ACHN (cell line): Measurements from ENCODE around the gene FAM184B.
"Not testable (repeated sequence)": the region's sequence is repeated elsewhere in the genome, so short reads cannot be mapped to it uniquely, and the experiment has no call there.

ENCODE experiments used
- DNase-seq: peaks from one replicate; pipeline ENCODE4 v3.0.0-alpha.2; 2015
- in situ Hi-C: cut with HindIII; loops from 2 replicates; pipeline ENCODE4 v1.10.0; 2017; ENCODE audit warnings: low sequenced_read_pairs, low pct_ligation_motif_present, low pct_unique_long_range_greater_than_20kb

FAM184B gene

DNA sequence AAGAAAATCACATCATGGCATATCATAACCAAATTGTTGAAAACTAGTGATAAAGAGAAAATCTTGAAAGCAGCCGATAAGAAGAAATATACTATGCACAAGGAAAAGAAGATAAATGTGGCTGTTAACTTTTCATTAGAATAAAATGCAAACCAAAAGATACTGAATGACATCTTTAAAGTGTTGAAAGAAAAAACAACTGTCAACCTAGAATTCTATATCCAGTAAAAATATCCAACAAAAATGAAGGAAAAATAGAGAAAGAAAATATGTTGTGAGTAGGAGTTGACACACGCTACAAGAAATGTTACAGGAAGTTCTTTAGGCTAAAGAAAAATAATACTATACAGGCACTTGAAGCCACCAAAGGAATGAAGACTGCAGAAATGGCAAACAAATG is 82.0 kb downstream of the FAM184B start:
- no peak for DNase-seq
- in situ Hi-C loops: no loop called here

DNA sequence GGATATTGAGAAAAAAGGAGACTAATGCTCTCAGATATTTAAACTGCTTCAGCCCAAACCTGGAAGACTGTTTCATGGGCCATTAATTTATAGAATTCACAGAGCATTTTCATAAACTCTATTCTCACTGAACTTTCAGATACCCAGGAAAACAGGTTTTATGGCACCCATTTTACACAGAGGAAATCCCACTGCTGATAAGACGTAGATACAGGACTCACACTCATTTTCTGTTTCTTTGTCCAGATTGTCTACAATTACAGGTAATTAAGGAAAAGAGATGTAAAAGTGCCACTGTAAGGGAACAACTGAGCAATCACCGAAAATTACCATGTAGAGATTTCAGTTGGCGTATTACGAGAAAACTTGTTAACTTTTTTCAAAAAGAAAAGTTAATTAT is 83.3 kb downstream of the FAM184B start:
- in situ Hi-C loops: no loop called here
- no peak for DNase-seq

DNA sequence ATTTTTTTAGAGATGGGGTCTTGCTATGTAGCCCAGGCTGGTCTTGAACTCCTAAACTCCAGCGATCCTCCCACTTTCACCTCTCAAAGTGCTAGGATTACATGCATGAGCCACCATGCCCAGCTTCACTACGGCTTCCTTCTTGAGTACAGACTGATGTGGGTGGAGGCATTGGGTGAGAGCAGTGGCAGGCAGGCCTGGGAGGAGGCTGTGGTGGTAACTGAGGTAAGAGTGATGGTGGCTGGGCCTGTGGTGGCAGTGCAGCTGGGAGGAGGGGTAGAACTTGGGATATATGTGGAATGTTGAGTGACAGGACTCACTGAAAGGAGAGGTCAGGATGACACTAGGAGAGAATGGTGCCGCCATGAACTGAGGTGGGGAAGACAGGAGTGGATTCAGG is 86.1 kb downstream of the FAM184B start:
- in situ Hi-C loops: no loop called here
- DNase-seq: no peak

GRCh38 chr4:17694552-17694951 is 86.9 kb downstream of the FAM184B start:
- DNase-seq: no peak
- in situ Hi-C loops: no loop called here

GRCh38 chr4:17690898-17691297 is 90.5 kb downstream of the FAM184B start:
- no peak for DNase-seq
- in situ Hi-C loops: no loop called here

- in situ Hi-C loops: no loop called here
- DNase-seq: no peak
Measured at GRCh38 chr4:17690135-17690534, 91.3 kb downstream of the FAM184B start.

DNA sequence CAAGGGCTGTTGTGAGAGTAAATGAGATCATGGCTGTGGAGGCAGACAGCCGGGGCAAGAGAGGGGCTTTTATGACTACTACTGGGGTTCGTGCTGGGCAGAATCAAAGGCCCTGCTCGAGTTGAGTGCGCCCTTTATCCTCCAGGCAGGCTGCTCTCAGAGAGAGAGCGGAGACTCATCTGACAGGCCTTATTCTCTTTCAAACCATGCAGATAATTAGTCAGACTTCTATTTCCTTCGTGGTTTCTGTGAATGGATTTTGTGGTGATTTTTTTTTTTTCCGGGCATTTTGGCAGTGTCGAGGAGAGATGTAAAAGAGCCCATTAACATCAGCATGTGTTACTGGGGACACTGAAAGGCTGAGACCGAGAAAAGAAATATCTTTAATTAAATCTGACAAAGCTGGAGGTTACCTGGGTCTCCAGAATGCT is 93.4 kb downstream of the FAM184B start:
- in situ Hi-C loops: no loop called here
- no peak for DNase-seq

DNA sequence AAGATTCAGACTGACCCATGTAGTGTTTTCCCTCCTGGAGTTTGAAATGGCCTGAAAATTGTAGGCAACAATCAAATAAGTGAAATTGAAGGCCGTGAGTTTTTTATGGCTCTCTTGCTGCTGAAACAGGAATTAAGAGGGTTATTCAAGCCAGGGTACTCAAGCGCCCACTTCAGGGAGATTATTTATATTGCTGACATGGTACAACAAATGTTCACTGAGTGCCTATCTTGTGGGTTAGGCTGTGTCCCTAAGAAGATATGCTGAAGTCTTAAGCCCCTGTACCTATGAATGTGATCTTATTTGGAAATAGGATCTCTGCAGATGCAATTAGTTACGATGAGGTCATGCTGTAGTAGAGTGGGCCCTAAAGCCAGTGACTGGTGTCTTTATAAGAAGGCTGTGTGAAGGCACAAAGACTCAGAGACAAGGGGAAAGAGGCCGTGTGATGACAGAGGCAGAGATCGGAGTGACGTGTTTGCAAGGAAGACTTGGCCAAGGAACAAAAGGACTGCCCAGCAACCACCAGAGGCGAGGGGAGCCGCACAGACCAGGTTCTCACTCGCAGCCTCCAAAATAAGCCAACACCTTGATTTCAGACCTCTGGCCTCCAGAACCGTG is 94.1 kb downstream of the FAM184B start:
- in situ Hi-C loops: no loop called here
- no peak for DNase-seq

GRCh38 chr4:17684648-17685047 is 96.8 kb downstream of the FAM184B start:
- DNase-seq, in situ Hi-C loops: not testable (repeated sequence)

GRCh38 chr4:17682222-17682566 is 99.2 kb downstream of the FAM184B start:
- no peak for DNase-seq
- in situ Hi-C loops: no loop called here

DNA sequence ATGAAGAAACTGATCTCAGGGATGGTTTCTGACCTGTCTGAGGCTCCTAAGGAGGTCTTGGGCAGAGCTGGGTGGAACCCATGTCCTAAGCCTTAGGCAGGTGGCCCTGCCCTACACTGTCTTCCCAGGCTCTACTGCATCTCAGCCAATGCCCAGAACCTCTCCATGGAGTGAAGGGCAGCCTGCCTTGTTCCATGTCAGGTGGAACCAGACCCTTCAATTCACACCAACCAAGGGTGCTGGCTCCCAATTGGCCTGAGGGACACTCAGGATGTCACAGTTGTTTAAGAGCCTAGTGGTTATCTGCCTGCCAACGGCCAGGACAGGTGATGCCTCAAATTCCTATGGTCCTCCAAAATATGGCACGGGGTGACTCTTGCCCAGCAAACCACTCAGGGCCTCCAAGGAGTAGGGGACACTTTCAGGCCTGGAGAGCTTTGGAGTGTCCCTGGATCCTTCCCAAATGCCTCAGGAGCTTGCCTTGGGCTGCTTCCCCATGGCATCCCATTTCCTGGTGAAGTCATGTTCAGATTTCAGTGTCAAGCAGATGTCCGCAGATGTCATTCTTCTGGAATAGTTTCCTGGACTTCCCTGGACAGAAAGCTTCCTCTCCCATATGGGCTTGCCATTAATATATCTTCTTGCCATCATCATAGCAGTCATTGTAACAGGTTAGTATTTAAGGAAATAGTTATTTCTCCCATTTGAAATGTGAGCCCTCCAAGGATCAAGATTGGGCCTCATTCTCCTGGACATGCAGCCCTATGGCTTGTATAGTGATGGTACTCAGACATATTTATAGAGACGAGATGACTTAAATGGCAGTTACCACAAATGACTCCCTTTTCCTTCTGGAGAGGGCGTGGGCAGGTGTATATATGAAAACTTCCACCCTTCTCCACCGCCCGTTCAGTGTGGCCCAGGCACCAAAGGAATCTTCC is 99.9 kb downstream of the FAM184B start:
- in situ Hi-C loops: no loop called here

DNA sequence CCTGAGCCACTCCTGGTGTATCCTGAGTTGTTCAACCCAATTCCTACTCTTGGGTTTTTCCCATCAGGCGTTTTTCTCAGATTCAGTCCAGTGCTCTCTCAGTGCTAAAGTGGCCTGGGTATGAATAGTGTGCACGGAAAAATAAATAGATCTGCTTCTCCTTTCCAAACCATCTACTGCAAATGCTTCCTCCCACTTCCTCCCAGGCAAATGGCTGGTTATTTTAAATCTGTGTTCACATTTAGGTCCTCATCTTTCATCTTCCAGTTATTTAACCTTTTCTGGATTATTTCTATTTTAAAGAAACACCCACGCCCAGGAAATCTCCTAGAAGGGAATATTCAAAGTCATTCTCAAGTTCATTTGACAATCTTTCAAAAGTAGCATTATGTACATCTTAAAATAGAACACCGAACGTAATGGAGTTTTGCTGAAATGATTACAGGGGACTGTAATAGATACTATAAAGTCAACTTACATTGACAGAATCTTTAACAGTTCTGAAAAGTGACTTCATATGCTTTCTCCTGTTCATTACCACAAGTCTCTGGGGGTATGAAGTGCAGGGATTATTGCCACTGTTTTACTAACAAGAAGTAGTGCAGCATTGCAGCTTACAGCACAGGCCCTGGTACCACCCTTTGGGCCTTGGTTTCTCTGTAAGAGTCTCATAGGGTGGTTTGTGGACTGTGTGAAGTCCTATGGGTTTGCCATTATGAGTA is 100.7 kb downstream of the FAM184B start:
- DNase-seq: no peak
- in situ Hi-C loops: no loop called here

More for the DNA sequence above, 99.9 kb downstream of the FAM184B start:
- DNase-seq: no peak

DNA sequence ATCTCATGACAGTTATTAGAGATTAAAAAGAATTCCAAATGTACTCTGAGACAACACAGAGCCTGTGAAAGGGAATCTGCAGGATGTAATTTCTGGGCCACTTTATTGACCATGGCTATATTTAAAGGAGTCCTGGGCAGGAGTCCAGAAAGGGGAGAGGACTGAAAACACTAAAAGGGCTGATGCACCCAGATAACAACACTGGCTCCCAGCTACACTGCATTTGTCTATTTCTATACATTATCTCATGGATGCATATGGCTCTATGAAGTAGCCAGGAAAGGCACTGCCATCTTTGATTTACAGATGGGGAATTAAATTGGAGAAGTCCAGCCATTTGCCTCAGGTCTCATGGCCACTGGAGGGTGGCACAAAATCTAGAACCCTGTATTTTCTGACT is 111.0 kb downstream of the FAM184B start:
- in situ Hi-C loops: no loop called here
- DNase-seq: no peak

DNA sequence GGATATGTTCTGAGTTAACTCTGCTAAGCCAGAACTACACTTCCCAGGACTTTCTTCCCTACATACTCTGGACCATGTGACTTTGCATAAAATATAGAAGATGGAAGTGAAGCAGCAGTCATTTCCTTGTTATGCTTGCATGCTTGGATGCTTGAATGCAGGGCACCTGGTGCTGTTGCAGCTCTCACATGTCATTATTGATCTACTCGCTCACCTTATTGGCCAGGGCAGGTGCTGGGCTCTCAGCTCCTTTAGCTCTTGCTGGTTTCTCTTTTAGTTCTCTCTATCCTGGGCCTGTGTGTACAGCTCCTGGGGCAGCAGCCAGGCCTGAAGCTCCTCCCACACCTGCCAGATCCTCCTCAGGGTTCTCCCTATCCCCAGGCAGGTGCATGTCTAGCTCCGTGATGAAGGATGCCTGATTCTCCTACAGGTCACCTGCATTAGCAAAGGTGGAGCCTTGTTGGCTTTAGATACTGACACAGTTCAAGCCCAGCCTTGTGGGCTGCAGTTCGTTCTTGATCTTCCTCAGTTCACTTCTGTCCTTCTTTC is 113.7 kb downstream of the FAM184B start:
- in situ Hi-C loops: no loop called here
- no peak for DNase-seq

GRCh38 chr4:17667253-17667652 is 114.2 kb downstream of the FAM184B start:
- in situ Hi-C loops: no loop called here
- DNase-seq: no peak

DNA sequence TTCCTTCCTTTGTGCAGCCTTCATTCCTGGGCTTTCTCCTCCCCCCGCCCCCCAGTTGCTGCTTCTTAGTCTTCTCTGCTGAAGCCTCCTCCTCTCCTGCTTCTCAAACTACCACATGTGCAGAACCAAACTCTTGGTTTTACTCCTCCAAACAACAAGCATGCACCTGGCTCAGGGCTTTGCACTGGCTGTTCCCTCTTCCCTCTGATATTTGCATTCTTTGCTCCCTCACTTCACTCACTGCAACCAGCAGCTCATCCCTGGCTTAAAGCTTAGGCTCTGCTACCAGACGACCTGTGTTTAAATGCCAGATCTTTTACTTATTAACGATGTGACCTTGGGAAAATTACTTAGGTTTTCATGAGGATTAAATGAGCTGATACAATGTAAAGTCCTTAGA is 115.6 kb downstream of the FAM184B start:
- no peak for DNase-seq
- in situ Hi-C loops: no loop called here

GRCh38 chr4:17665346-17665745 is 116.1 kb downstream of the FAM184B start:
- in situ Hi-C loops: no loop called here
- no peak for DNase-seq

DNA sequence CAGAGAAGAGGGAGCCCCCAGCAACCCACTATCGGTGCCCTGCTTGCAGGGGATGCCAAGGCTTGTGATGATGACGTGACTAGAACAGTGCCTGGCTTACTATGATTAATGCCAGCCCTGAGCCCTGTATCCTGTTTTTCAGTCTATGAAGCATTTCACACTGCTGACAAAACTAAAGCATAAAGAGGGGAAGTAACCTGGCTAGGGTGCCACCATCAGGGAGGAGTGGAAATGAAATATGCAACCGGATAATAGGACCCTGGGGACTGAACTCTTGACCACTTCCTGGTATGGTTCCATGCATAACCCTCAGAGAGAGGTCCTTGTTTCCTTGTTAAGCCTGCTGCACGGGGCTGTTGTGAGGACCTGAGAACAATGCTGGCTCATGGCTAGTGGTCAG is 116.7 kb downstream of the FAM184B start:
- in situ Hi-C loops: no loop called here

DNA sequence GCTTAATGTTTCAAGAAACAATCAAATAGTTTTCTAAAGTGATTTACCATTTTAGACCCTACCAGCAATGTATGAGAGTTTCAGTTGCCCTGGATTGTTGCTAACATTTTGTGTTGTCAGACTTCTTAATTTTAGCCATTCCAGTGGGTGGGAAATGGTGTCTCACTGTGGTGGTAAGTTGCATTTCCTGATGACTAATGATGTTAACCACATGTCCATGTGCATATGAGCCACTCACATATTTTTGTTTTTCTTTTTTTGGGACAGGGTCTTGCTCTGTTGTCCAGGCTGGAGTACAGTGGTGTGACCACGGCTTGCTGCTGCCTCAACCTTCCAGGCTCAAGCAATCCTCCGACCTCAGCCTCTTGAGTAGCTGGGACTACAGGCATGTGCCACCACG is 118.7 kb downstream of the FAM184B start:
- in situ Hi-C loops: no loop called here
- DNase-seq: no peak

More for the DNA sequence above, 116.7 kb downstream of the FAM184B start:
- no peak for DNase-seq
